BLaER1 treated with 17β-estradiol and CSF1 and Interleukin-3, amounts not matched to agents 10 nM and 100 nM (cell line): ENCODE results near the gene PIBF1.
A peak's percentile ranks its signal among the peaks of the same experiment; 100 is the strongest.

Experiments used
- H3K27ac ChIP-seq, 11 experiments: shearing (Covaris generic); formaldehyde crosslinking; 2 replicates each; pipeline ENCODE4 v1.8.1; 2022
- H3K27me3 ChIP-seq, 11 experiments: shearing (Covaris generic); formaldehyde crosslinking; 2 replicates each; pipeline ENCODE4 v1.8.1; 2022
- H3K36me3 ChIP-seq, 11 experiments: shearing (Covaris generic); formaldehyde crosslinking; 2 replicates each; pipeline ENCODE4 v1.8.1; 2022
- H3K4me1 ChIP-seq, 10 experiments: shearing (Covaris generic); formaldehyde crosslinking; 2 replicates each; pipeline ENCODE4 v1.8.1; 2022
- H3K4me2 ChIP-seq, 11 experiments: shearing (Covaris generic); formaldehyde crosslinking; 2 replicates each; pipeline ENCODE4 v1.8.1; 2022
- H3K4me3 ChIP-seq, 10 experiments: shearing (Covaris generic); formaldehyde crosslinking; 2 replicates each; pipeline ENCODE4 v1.8.1; 2022
- H3K9ac ChIP-seq, 11 experiments: shearing (Covaris generic); formaldehyde crosslinking; 2 replicates each; pipeline ENCODE4 v1.8.1; 2022
- H3K9me3 ChIP-seq, 11 experiments: shearing (Covaris generic); formaldehyde crosslinking; replicated peaks in 1 of 11; 2 replicates each; pipeline ENCODE4 v1.8.1; 2022
- H4K20me1 ChIP-seq, 11 experiments: shearing (Covaris generic); formaldehyde crosslinking; 2 replicates each; pipeline ENCODE4 v1.8.1; 2022
- Cebpa-rat ChIP-seq, 11 experiments: shearing (Covaris generic); IDR thresholded peaks; 2 replicates each; pipeline ENCODE4 v1.8.1; 2022

Gene PIBF1

GRCh38 chr13:73057284-73058063 lies 275.5 kb downstream of the PIBF1 start:
- peaks cover 0 to 18% (median 7%) of the 10 kb centered on the region in 11 experiments; a peak in 10 of 22 replicates for H4K20me1 ChIP-seq
- peaks cover 0 to 16% (median 9%) of the 10 kb centered on the region in 10 experiments; a peak in 10 of 20 replicates for H3K4me1 ChIP-seq
- H3K4me3 ChIP-seq: no peak overlapping the region
- H3K27ac ChIP-seq: no peak overlapping the region
- H3K4me2 ChIP-seq: no peak overlapping the region
- no peak overlapping the region for H3K9ac ChIP-seq
- TF ChIP-seq Cebpa-rat (IDR thresholded peaks at IDR 0.05): no peak
- no peaks in the 10 kb centered on the region for H3K9me3 ChIP-seq
- H3K27me3 ChIP-seq: peaks cover 52 to 70% (median 66%) of the 10 kb centered on the region in 11 experiments
- H3K36me3 ChIP-seq: no peaks in the 10 kb centered on the region

- TF ChIP-seq Cebpa-rat (IDR thresholded peaks at IDR 0.05): no peak
- H3K9ac ChIP-seq: no peak overlapping the region
Measured at GRCh38 chr13:73058064-73058313, 276.1 kb downstream of the PIBF1 start.

GRCh38 chr13:73058432-73058735 lies 276.5 kb downstream of the PIBF1 start:
- peaks cover 0 to 18% (median 7%) of the 10 kb centered on the region in 11 experiments; a peak in 10 of 22 replicates for H4K20me1 ChIP-seq
- 0 out of 22 replicates have a peak, but pooled peaks of 1 of the 11 experiments have one; percentile 13 for TF ChIP-seq Cebpa-rat (IDR thresholded peaks at IDR 0.05)
- H3K4me2 ChIP-seq: peak overlapping the region; percentile 86 to 100 (median 97)
- no peaks in the 10 kb centered on the region for H3K36me3 ChIP-seq
- peaks cover 0 to 16% (median 9%) of the 10 kb centered on the region in 10 experiments; a peak in 10 of 20 replicates for H3K4me1 ChIP-seq
- H3K27me3 ChIP-seq: peaks cover 52 to 71% (median 68%) of the 10 kb centered on the region in 11 experiments
- no peaks in the 10 kb centered on the region for H3K9me3 ChIP-seq
- H3K9ac ChIP-seq: peak overlapping the region in 3 of 11 experiments; percentile 34 to 71 (median 42); a peak in 1 of 22 replicates
- no peak overlapping the region for H3K27ac ChIP-seq
- peak overlapping the region; percentile 62 to 79 (median 72) for H3K4me3 ChIP-seq

More at GRCh38 chr13:73058064-73058313, 276.1 kb downstream of the PIBF1 start:
- H3K4me2 ChIP-seq: peak overlapping the region in 8 of 11 experiments; percentile 86 to 99 (median 98); a peak in 12 of 22 replicates
- H3K9me3 ChIP-seq: no peaks in the 10 kb centered on the region
- H3K27me3 ChIP-seq: peaks cover 52 to 71% (median 68%) of the 10 kb centered on the region in 11 experiments
- peaks cover 0 to 16% (median 9%) of the 10 kb centered on the region in 10 experiments; a peak in 10 of 20 replicates for H3K4me1 ChIP-seq
- no peak overlapping the region for H3K27ac ChIP-seq
- H3K36me3 ChIP-seq: no peaks in the 10 kb centered on the region
- H3K4me3 ChIP-seq: peak overlapping the region in 2 of 10 experiments; percentile 72 to 76; a peak in 1 of 20 replicates
- peaks cover 0 to 18% (median 7%) of the 10 kb centered on the region in 11 experiments; a peak in 10 of 22 replicates for H4K20me1 ChIP-seq

GRCh38 chr13:73058736-73059459 lies 277.0 kb downstream of the PIBF1 start, which contains the start of gene KLF5:
TSS of gene KLF5 (plus strand) at chr13:73059005. CDS start at chr13:73059328, 323 bp downstream.
- Histone ChIP-seq H3K27me3 (peaks cover 52 to 71% (median 68%) of the 10 kb centered on the region in 11 experiments), H3K4me3 (peak within 1 kb of the TSS; percentile 62 to 79 (median 72))

GRCh38 chr13:73059460-73060250 lies 277.7 kb downstream of the PIBF1 start:
- H4K20me1 ChIP-seq: peaks cover 0 to 18% (median 7%) of the 10 kb centered on the region in 11 experiments; a peak in 10 of 22 replicates
- H3K27me3 ChIP-seq: peaks cover 52 to 71% (median 68%) of the 10 kb centered on the region in 11 experiments
- peak overlapping the region; percentile 86 to 100 (median 97) for H3K4me2 ChIP-seq
- H3K9me3 ChIP-seq: no peaks in the 10 kb centered on the region
- no peak for TF ChIP-seq Cebpa-rat (IDR thresholded peaks at IDR 0.05)
- peak overlapping the region; percentile 62 to 79 (median 72) for H3K4me3 ChIP-seq
- no peaks in the 10 kb centered on the region for H3K36me3 ChIP-seq
- peak overlapping the region in 6 of 11 experiments; percentile 7 to 46 (median 38); a peak in 7 of 22 replicates for H3K27ac ChIP-seq
- peak overlapping the region; percentile 46 to 78 (median 65); a peak in 21 of 22 replicates for H3K9ac ChIP-seq
- peaks cover 0 to 16% (median 9%) of the 10 kb centered on the region in 10 experiments; a peak in 10 of 20 replicates for H3K4me1 ChIP-seq

More at GRCh38 chr13:73058736-73059459, 277.0 kb downstream of the PIBF1 start, which contains the start of gene KLF5:
- Histone ChIP-seq H4K20me1 (peaks cover 0 to 18% (median 7%) of the 10 kb centered on the region in 11 experiments; a peak in 10 of 22 replicates), H3K4me1 (peaks cover 0 to 16% (median 9%) of the 10 kb centered on the region in 10 experiments; a peak in 10 of 20 replicates), H3K36me3 (no peaks in the 10 kb centered on the region), H3K9ac (peak within 1 kb of the TSS; percentile 46 to 78 (median 65); a peak in 21 of 22 replicates), H3K9me3 (no peaks in the 10 kb centered on the region), H3K27ac (peak within 1 kb of the TSS in 6 of 11 experiments; percentile 7 to 46 (median 38); a peak in 7 of 22 replicates), H3K4me2 (peak within 1 kb of the TSS; percentile 86 to 100 (median 97))
- TF ChIP-seq Cebpa-rat (IDR thresholded peaks at IDR 0.05): no peak

- Histone ChIP-seq H3K4me2 (peak overlapping the region; percentile 48 to 100 (median 97)), H3K27ac (no peak overlapping the region), H3K4me3 (peak overlapping the region; percentile 31 to 79 (median 72); a peak in 17 of 20 replicates), H3K4me1 (peaks cover 0 to 16% (median 9%) of the 10 kb centered on the region in 10 experiments; a peak in 10 of 20 replicates), H3K9ac (no peak overlapping the region), H3K9me3 (no peaks in the 10 kb centered on the region), H3K27me3 (peaks cover 52 to 71% (median 68%) of the 10 kb centered on the region in 11 experiments), H3K36me3 (no peaks in the 10 kb centered on the region), H4K20me1 (peaks cover 0 to 18% (median 7%) of the 10 kb centered on the region in 11 experiments; a peak in 10 of 22 replicates)
- no peak for TF ChIP-seq Cebpa-rat (IDR thresholded peaks at IDR 0.05)
Measured at GRCh38 chr13:73060251-73061160, 278.6 kb downstream of the PIBF1 start.

GRCh38 chr13:73061473-73061872 lies 279.5 kb downstream of the PIBF1 start:
- Histone ChIP-seq H3K4me1 (peaks cover 0 to 16% (median 10%) of the 10 kb centered on the region in 10 experiments; a peak in 11 of 20 replicates), H3K27ac (no peak overlapping the region), H4K20me1 (peaks cover 0 to 18% (median 7%) of the 10 kb centered on the region in 11 experiments; a peak in 10 of 22 replicates), H3K36me3 (no peaks in the 10 kb centered on the region), H3K4me3 (no peak overlapping the region), H3K27me3 (peaks cover 52 to 63% (median 60%) of the 10 kb centered on the region in 11 experiments), H3K4me2 (no peak overlapping the region), H3K9me3 (no peaks in the 10 kb centered on the region), H3K9ac (no peak overlapping the region)
- peak in 2 of 11 experiments; percentile 63; a peak in 4 of 22 replicates for TF ChIP-seq Cebpa-rat (IDR thresholded peaks at IDR 0.05)
